HepG2 (cell line): ENCODE measurements around the gene LEAP2. TPM values are rescaled to one million over a fixed set of nuclear protein-coding genes. Genes with fewer than 3 reads are reported as not detected.

Experiments
- CREM ChIP-seq, 2 experiments: sonication (generic) in 1 of 2; formaldehyde crosslinking in 1 of 2; IDR thresholded peaks; 2 replicates each; pipeline versions ENCODE4 v1.4.0 to v1.6.1; 2016 to 2020; ENCODE audit warnings: antibody characterized with exemption in 1 of 2, mild to moderate bottlenecking in 1 of 2, missing genetic modification reagents in 1 of 2
- DMTF1 ChIP-seq: sonication (generic); formaldehyde crosslinking; IDR thresholded peaks from 2 replicates; pipeline ENCODE4 v1.4.0; 2020; ENCODE audit warnings: mild to moderate bottlenecking, missing genetic modification reagents
- MXD3 ChIP-seq: IDR thresholded peaks from 2 replicates; pipeline ENCODE4 v1.6.1; 2016; ENCODE audit warnings: mild to moderate bottlenecking, missing biosample characterization, missing genetic modification reagents
- MYNN ChIP-seq: sonication (generic); formaldehyde crosslinking; IDR thresholded peaks from 2 replicates; pipeline ENCODE4 v1.4.0; 2020; ENCODE audit warnings: mild to moderate bottlenecking, low read depth, missing genetic modification reagents
- NR2F2 ChIP-seq: IDR thresholded peaks from 2 replicates; pipeline ENCODE4 v1.6.1; 2012; ENCODE audit warnings: low read depth, inconsistent platforms, borderline replicate concordance
- PRPF4 ChIP-seq: fragments of 200-400 bp; formaldehyde crosslinking; IDR thresholded peaks from 2 replicates; pipeline ENCODE4 v1.6.1; 2016; ENCODE audit warnings: low read length, low read depth; ENCODE audit not compliant: poor library complexity, severe bottlenecking
- SIN3B ChIP-seq: fragments of 150-350 bp; IDR thresholded peaks from 2 replicates; pipeline ENCODE4 v1.6.1; 2014; ENCODE audit warnings: low read length
- ZNF253 ChIP-seq: sonication (generic); formaldehyde crosslinking; IDR thresholded peaks from 2 replicates; pipeline ENCODE4 v1.8.0; 2022; ENCODE audit warnings: mild to moderate bottlenecking, missing genetic modification reagents, borderline replicate concordance
- ZNF264 ChIP-seq: sonication (generic); formaldehyde crosslinking; IDR thresholded peaks from 2 replicates; pipeline ENCODE4 v1.4.0; 2020; ENCODE audit warnings: missing genetic modification reagents
- ZNF276 ChIP-seq: sonication (generic); formaldehyde crosslinking; IDR thresholded peaks from 2 replicates; pipeline ENCODE4 v1.4.0; 2020; ENCODE audit warnings: mild to moderate bottlenecking, low read depth, missing genetic modification reagents
- ZNF280B ChIP-seq: sonication (generic); formaldehyde crosslinking; IDR thresholded peaks from 2 replicates; pipeline ENCODE4 v1.5.0; 2020; ENCODE audit warnings: missing genetic modification reagents, mild to moderate bottlenecking, borderline replicate concordance
- ZNF577 ChIP-seq: sonication (generic); formaldehyde crosslinking; IDR thresholded peaks from 2 replicates; pipeline ENCODE4 v1.4.0; 2020; ENCODE audit warnings: mild to moderate bottlenecking, low read depth, missing genetic modification reagents, borderline replicate concordance
- ZNF670 ChIP-seq: sonication (generic); formaldehyde crosslinking; IDR thresholded peaks from 2 replicates; pipeline ENCODE4 v1.8.0; 2022; ENCODE audit warnings: mild to moderate bottlenecking, missing genetic modification reagents, borderline replicate concordance
- ZNF687 ChIP-seq: sonication (generic); formaldehyde crosslinking; IDR thresholded peaks from 2 replicates; pipeline ENCODE4 v1.5.1; 2020; ENCODE audit warnings: mild to moderate bottlenecking, missing genetic modification reagents, moderate library complexity
- ZNF776 ChIP-seq: sonication (generic); formaldehyde crosslinking; IDR thresholded peaks from 2 replicates; pipeline ENCODE4 v1.4.0; 2020; ENCODE audit warnings: mild to moderate bottlenecking, missing genetic modification reagents
- ZSCAN31 ChIP-seq: sonication (generic); formaldehyde crosslinking; IDR thresholded peaks from 2 replicates; pipeline ENCODE4 v1.5.0; 2020; ENCODE audit warnings: low read depth, mild to moderate bottlenecking, missing genetic modification reagents
- ZSCAN9 ChIP-seq: IDR thresholded peaks from 2 replicates; pipeline ENCODE4 v1.6.1; 2016; ENCODE audit warnings: borderline replicate concordance
- polyA plus RNA-seq, 8 experiments: library from polyadenylated mRNA; depleted of rRNA in 3 of 8; stranded (reverse) in 7 of 8; unstranded in 1 of 8; fragments of >200 nt; fragmentation: Illumina TruSeq in 4 of 8; extraction: Trizol in 4 of 8; gene quantifications; 2 replicates each; pipeline versions ENCODE4 v1.2.1 to v1.2.3, GENCODE V29; 2011 to 2016; ENCODE audit warnings: low read depth in 4 of 8, missing spikeins in 1 of 8, mixed read lengths in 1 of 8; ENCODE audit not compliant: insufficient read depth in 1 of 8
- total RNA-seq, 5 experiments: library from RNA; depleted of rRNA; stranded (reverse); fragments of >200 nt; fragmentation: Illumina TruSeq; extraction: Trizol; gene quantifications; 2 replicates each; pipeline ENCODE4 v1.2.3, GENCODE V29; 2016; ENCODE audit warnings: low read depth in 1 of 5

The LEAP2 gene
- total and polyA plus RNA-seq, 2 of the 13 experiments (the other 11 are each of a cell fraction or from before 2014, with no cell fraction given) = 23.9 to 51.9 TPM

- TF ChIP-seq ZNF276 (CRISPR knock-in tag) (no peak), ZNF670 (no peak), ZSCAN9 (CRISPR knock-in tag) (peak; percentile 86), ZNF253 (no peak), ZSCAN31 (CRISPR knock-in tag) (0 out of 2 replicates have a peak, but pooled peaks have one; percentile 75), MXD3 (no peak), SIN3B (no peak), ZNF577 (CRISPR knock-in tag) (no peak), NR2F2 (peak; percentile 76), ZNF264 (CRISPR knock-in tag) (0 out of 2 replicates have a peak, but pooled peaks have one; percentile 24), ZNF687 (no peak), ZNF280B (CRISPR knock-in tag) (no peak), CREM (IDR thresholded peaks at IDR 0.05) (peak; percentile 78), CREM (CRISPR knock-in tag; IDR thresholded peaks at IDR 0.05) (no peak), DMTF1 (no peak), ZNF776 (CRISPR knock-in tag) (no peak), MYNN (no peak), PRPF4 (no peak)
Observed at GRCh38 chr5:132839426-132840301, 33.8 kb upstream of the LEAP2 start (continued).
